GM18511 (cell line): ENCODE results near the gene IGFBP7.

Source experiments
- ATAC-seq: cut with Tn5 transposase; IDR thresholded peaks from one replicate; pipeline ENCODE4 v1.9.1; 2021; ENCODE audit warnings: mild to moderate bottlenecking, moderate library complexity; ENCODE audit not compliant: unreplicated experiment

IGFBP7 gene

GRCh38 chr4:57131849-57132742 lies 21.9 kb upstream of the IGFBP7 start:
- ATAC-seq, result no peak

- ATAC-seq, result no peak
Observed at GRCh38 chr4:57129477-57129876, 19.3 kb upstream of the IGFBP7 start.

- ATAC-seq, result no peak
Observed at GRCh38 chr4:57127361-57127760, 17.2 kb upstream of the IGFBP7 start.

- no peak for ATAC-seq
Observed at GRCh38 chr4:57125996-57126395, 15.8 kb upstream of the IGFBP7 start.

GRCh38 chr4:57124145-57124544 lies 14.0 kb upstream of the IGFBP7 start:
- ATAC-seq, result no peak

GRCh38 chr4:57122959-57123358 lies 12.8 kb upstream of the IGFBP7 start:
- ATAC-seq, result no peak

GRCh38 chr4:57119054-57119651 lies 9.0 kb upstream of the IGFBP7 start:
- no peak for ATAC-seq

- no peak for ATAC-seq
Observed at GRCh38 chr4:57117491-57117890, 7.3 kb upstream of the IGFBP7 start.

- ATAC-seq, result no peak
Observed at GRCh38 chr4:57116245-57116644, 6.1 kb upstream of the IGFBP7 start.

GRCh38 chr4:57114973-57115372 lies 4.8 kb upstream of the IGFBP7 start:
- no peak for ATAC-seq

GRCh38 chr4:57113870-57114269 lies 3.7 kb upstream of the IGFBP7 start:
- ATAC-seq, result no peak

- peak; percentile 46 for ATAC-seq
Observed at GRCh38 chr4:57110640-57111511, 691 bp upstream of the IGFBP7 start.

- no peak for ATAC-seq
Observed at GRCh38 chr4:57109411-57109846, 756 bp downstream of the IGFBP7 start.

GRCh38 chr4:57106181-57106580 lies 4.0 kb downstream of the IGFBP7 start:
- no peak for ATAC-seq

- no peak for ATAC-seq
Observed at GRCh38 chr4:57104706-57105560, 5.3 kb downstream of the IGFBP7 start.

GRCh38 chr4:57103051-57103450 lies 7.1 kb downstream of the IGFBP7 start:
- no peak for ATAC-seq

- no peak for ATAC-seq
Observed at GRCh38 chr4:57102050-57102624, 8.0 kb downstream of the IGFBP7 start.

GRCh38 chr4:57100979-57101651 lies 9.1 kb downstream of the IGFBP7 start:
- no peak for ATAC-seq

GRCh38 chr4:57099363-57099762 lies 10.8 kb downstream of the IGFBP7 start:
- ATAC-seq, result no peak

GRCh38 chr4:57098941-57099340 lies 11.2 kb downstream of the IGFBP7 start:
- ATAC-seq, result no peak
